HG03064 (cell line): ENCODE measurements around the gene KLF13.

Experiments
- ATAC-seq: cut with Tn5 transposase; IDR thresholded peaks from one replicate; pipeline ENCODE4 v1.9.1; 2021; ENCODE audit warnings: low read depth; ENCODE audit not compliant: unreplicated experiment

Gene KLF13

DNA sequence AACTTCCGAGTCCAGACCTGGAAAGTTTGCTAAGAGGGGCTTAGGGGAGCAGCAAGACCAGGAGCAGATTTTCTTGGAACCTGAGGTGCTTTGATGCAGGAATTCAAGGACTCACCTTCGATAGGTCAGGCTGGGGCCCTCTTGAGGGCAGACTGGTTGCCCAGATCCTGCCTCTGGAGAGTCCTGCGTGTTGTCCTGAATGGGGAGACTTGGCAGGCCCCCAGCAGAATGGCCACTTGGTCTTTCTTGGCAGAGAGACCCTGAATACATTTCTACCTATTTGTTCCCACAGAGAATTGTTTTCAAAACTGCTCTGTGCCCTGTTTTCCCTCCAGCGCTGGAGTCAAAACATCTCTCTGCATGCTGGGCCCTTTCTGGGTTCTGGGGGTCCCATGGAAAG, 4.2 kb downstream of the KLF13 start:
- no peak for ATAC-seq

DNA sequence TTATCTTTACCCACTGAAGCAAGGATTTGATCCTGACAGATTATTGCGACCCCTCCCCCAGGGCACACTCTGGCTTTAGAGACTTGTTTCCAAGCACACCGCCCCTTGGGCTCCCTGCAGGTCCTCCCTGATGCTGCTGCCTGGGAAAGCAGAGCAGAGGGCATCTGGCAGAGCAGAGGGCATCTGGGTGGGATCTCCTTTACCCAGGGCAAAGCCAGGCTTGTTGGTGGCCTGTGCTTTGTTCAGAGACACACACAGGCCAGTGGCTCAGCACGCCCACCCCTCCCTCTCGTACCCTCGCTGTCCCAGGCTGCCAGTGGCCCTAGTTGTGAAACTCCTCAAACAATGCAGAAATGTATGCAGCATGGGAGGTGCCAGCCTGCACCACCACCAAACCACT, 4.8 kb downstream of the KLF13 start:
- no peak for ATAC-seq

DNA sequence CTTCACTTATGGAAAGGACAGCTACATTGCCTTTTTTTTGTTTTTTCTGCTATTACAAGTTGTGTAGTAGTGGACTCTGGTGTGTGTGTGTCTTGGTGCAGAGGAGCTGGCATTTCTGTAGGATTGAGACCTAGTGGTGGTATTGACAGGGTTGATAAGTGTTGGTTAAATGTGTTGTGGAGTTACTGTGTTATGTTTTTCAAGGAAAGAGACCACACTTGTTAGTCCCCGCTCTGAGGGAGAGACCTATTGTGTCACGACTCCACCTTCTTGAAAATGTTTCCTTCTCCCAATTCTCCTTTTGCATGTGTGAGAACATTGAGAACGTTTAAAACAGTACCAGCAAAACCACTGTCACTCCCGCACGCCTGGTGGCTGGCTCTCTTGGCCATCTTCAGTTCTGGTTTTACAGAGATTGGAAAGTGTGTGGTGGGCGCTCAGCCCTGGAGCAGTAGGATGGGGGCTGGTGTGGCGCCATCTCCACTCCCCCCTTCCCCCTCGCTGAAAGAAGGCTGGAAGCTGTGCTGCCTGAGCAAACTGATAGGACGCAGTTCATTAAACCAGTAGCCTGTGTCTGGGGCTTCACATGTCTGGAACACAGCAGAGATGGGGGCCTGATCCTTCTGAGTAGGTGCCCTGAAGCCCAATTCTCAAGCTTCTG, 5.5 kb downstream of the KLF13 start:
- ATAC-seq = no peak

DNA sequence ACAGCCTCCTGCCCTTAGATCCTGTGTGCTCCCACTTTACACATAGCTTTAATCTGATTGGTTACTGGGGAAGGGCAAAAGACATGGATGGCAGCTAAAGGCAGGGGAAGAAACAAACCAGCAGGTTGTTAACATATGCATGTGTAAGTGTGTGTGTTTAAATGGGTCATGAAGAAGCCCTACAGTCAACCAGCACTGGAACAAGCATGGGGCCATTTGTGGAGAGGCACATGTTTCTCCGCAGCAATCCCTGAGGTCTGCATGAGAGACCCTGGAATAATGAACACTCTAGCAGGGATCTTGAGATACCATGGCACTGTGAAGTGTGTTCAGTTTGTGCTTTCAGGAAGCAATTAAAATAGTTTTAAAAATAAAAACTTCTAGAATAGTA, 6.0 kb downstream of the KLF13 start:
- no peak for ATAC-seq

DNA sequence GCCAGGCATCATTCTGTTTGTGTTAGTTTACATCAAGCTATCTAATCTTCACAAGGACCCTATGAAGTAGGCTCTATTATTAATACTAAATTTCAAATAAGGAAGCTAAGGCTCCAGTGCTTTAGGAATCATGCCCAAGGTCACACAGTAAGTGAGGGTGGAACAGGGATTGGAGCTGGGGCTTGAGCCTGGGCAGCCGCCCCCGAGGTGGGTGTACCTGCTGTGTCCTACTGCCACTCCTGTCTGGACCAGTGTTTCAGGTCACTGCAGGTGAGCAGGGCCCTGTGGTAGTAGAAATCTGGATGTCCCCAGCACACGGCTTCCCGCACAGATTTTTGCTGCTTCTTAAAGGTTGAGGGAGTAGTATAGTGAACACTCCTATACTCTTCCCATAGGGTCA, 6.5 kb downstream of the KLF13 start:
- no peak for ATAC-seq

DNA sequence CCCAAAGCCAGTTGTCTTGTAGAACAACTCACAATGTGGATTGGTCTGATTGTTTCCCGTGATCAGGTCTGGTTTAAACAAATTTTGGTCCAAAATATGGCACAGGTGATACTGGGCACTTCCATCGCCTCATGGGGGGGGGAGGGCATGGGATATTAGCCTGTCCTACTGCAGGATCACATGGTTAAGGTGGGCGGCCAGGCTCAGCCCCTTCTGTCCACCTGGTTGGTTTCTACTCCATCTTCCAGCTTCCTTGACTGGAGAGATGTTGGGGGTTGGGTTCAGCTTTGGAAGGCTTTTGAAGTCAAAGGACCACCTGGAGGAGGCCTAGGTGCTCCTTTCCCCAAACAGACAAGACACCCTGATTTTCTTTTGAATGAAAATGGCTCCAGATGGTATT, 7.2 kb downstream of the KLF13 start:
- no peak for ATAC-seq

DNA sequence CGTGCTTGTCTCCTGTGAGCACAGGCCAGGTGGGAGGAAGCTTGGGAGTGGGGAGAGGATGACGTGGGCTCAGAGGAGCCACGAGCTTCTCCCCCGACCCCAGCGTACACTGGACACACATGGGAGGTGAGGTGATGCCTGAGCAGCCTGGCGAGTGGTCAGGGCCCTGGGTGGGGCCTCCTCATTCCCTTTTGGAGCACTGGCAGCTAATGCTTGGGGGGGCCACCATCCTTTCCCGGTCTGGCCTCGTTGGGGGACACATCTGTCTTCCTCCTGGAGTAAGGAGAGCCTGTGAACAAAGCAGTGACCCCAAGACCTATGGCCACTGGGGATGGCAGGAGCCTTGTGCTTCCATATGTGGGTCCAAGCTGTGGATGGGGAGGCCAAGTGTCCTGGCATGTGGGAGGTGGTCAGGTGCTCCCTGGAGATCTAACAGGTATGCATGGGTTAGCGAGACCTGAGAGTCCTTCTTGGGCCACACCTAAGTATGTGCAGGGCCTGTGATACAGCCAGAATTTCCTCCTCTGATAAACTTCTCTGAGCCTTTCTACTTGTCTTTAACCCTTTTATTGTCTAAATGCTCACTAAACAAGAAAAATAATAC, 9.5 kb downstream of the KLF13 start:
- no peak for ATAC-seq

DNA sequence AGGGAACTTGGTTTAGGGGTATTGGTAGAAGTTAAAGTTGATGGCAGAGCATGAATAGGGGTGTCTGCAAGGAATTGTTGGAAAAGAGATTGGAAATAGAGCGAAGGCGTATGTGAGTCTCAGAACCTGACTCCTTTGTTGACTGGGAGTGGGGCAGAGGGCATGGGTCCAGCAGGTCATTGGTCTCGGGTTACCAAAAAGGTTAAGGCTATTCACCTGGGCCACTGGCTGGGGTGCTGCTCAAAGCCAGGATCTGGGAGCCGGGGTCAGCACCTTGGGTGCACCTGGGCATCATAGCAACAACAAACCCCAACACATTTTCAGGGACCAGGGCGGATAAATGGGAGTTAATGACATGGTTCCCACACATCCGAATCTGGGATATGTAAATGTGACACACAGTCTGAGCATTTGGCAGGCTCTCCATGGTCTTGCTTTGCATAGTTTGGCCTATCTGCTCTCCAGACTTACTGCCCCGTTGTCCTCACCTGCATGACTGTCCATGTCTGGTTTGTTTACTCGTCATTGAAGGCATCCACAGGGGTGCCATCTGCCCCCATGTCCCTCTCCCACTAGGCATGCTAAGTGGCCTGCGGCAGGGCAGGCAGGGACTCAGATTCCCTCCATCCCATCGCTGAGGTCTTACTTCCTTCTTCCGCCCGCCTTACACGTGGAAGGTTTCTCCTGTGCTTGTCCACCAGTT, 10.1 kb downstream of the KLF13 start:
- no peak for ATAC-seq

DNA sequence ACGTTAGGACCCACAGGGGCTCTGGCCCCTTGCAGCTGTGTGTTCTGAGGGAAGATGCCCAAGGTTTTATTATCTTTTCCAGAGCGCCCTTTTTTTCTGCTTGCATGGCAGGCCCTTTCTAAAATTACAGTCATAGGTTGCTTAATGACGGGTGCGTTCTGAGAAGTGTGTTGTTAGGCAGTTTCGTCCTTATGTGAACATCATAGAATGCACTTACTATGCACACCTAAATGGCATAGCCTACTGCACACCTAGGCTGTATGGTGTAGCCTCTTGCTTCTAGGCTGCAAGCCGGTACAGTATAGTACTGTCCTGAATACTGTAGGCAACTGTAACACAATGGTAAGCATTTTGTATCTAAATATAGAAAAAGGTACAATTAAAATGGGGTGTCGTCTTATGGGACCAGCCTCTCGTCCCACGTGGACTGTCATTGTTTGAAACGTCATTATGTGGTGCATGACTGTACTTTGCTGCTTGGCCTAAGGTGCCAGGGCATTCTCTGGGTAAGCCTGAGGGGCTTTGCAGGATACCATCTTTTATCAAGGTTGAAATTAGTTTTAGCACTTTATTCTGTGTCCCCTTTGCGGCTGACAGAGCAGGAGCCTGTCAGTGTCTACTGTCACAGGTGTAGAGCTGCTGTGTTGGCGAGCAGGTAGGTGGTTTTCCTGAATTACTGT, 10.9 kb downstream of the KLF13 start:
- no peak for ATAC-seq

DNA sequence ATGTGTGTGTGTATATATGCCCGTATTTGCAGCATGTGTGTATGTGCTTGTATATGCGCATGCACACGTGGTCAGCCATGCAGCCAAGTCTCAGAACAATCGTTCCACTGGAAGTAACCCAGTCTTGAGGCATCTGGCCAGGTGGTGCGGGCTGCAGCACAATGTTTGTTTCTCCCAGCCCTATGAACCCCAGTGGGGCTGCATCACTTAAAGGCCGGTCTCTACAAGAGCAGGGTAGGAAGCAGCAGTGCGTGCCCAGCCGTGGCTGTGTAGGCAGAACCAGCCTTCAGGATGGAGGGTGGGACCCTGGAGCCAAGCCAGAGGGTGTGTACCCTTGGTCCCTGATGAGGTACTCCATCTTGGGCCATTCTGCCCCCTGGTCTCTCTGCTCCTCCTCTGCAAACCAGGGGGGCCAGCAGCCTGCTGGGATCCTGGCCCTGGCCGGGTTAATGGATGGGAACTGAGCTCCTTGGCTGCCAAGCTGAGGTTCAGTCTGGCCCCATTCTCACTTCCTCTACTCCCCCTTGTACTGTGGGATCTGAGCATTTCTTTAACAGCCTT, 11.8 kb downstream of the KLF13 start:
- ATAC-seq = peak; percentile 44

DNA sequence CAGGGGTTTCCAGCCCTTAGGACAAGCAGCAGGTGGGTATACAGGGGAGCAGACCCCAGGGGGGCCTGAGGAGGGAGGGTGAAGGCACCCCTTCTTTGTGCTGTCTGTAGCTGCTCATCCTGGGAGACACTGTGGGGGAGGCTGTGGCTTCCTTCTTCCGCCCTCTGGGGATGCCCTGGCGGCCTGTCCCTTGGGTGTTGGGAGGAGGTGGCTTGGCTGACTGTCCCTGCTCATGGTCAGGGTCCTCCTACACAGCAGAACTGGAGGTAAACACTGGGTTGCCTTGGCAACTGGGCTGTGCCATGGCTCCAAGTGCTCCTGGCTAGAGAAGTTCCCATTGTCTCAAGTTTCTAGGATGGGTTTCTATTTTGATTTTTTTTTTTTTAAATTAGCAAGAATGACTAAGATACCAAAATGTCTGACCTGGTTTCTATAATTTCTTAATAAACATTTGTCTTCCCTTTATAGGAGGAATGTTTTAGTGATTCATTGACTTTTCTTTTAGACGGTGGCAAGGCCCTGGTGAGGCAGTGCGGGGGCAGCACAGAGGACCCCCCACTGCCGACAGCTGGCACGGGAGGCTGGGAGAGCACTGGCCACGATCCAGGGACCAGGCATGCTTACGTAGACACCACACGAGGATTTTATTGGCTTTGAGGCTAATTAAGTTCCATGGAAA, 12.4 kb downstream of the KLF13 start:
- peak; percentile 47 for ATAC-seq

DNA sequence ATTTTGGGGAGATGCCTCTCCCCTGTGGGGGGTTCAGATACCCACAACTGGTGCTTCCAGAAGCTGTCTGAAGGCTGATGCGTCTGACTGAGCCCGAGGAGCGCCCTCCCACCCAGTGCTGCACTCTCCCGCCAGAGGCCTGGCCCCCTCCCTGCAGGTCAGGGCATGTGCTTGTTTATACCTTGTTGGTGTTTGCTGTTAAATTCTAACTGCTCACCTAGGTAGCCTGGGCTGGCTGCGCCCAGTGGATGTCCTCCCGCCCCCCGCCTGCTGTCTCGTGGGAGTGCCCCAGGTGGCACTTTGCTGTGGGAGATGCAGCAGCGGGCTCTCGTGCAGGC, 12.9 kb downstream of the KLF13 start:
- ATAC-seq = no peak

DNA sequence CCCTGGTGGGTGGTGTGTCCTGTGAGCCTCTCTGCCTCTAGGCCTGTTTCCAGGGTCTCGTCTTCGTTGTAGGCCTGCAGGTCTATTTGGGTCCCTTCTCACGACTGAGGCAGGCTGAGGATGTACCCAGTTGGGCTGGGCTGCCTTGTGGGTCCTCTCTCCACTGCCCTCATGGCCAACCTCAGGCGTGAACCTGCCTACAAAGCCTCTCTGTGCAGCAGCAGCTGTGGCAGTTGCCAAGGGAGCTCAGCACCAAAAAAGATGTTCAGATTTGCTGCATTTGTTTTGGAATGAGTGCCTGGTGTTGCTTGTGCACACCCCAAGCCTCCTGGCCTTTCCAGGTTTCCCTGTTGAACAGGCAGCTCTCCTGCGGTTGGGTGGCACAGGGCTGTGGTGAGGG, 13.4 kb downstream of the KLF13 start:
- no peak for ATAC-seq

DNA sequence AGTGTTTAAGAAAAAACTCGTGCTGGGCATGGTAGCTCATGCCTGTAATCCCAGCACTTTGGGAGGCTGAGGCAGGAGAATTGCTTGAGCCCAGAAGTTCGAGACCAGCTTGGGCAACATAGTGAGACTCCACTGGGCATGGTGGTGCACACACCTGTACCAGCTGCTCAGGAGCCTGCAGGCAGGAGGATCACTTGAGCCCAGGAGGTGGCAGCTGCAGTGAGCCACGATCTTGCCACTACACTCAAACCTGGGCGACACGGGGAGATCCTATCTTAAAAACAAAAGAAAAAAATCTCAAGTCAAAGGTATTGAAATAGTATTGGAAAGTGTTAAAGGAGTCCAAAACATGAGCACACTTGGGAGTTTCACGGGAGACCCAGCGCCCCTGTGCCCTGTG, 14.0 kb downstream of the KLF13 start:
- no peak for ATAC-seq

DNA sequence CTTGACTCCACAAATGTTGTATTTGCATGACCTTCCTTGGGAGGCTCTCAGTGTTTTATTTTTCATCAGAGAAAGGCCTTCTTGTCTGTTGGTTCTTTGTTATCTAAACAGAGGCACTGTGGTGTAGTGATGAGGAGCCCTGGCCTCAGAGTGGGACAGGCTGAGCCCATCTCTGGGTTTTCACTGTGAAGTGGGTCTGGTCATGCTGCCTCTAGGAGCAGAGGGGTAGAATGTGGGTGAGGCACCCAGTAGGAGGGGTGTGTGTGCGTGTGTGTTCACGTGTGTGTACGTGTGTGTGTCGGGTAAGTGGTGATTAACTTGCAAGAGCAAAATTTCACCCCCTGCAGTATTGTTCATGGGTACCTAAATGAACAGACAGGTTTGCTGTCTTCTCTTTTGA, 14.4 kb downstream of the KLF13 start:
- no peak for ATAC-seq

DNA sequence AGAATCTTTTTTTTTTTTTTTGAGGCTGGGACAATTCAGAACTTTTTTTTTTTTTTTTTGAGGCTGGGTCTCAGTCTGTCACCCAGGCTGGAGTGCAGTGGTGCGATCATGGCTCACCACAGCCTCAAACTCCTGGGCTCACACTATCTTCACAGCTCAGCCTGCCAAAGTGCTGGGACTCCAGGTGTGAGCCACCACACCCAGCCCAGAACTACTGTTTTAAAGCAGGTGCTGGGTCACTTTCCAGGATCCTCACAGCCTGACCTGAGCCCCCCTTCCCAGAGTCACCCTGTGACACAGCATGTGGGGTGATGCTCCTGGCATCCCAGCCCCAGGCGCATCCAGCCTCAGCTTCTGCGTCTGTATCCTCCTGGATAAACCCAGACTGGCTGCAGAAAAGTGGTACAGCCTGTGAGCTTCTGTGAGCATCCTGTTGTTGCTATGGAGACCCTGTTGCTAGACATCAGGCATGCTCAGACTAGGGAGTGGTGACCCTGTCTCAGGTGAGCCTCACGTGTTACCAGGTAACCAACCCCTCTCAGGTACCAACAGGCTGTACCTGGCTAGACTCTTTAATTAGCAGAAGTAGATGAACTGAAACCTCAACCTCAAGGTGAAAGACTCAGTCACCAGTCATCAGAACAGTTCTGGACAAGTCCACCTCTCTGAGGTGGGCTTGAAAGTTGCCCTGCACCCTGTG, 15.0 kb downstream of the KLF13 start:
- no peak for ATAC-seq

DNA sequence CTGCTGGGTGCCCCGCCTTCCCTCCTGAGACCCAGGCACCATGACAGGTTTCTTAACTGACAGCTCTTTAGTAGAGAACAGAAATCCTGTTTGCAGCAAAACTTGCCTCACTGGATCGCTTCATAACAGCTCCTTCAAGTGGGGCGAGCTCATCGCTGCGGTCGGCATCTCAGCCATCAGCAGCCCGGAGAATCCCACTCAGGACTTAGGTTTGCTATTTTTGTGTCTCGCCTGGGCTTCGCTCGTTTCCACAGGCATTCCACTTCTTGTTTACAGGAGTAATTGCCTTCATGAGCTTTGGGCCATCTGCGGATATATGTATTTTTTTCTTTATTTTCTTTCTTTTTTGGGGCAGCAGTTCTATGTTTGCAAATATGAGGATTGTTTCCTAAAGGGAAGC, 15.7 kb downstream of the KLF13 start:
- no peak for ATAC-seq

DNA sequence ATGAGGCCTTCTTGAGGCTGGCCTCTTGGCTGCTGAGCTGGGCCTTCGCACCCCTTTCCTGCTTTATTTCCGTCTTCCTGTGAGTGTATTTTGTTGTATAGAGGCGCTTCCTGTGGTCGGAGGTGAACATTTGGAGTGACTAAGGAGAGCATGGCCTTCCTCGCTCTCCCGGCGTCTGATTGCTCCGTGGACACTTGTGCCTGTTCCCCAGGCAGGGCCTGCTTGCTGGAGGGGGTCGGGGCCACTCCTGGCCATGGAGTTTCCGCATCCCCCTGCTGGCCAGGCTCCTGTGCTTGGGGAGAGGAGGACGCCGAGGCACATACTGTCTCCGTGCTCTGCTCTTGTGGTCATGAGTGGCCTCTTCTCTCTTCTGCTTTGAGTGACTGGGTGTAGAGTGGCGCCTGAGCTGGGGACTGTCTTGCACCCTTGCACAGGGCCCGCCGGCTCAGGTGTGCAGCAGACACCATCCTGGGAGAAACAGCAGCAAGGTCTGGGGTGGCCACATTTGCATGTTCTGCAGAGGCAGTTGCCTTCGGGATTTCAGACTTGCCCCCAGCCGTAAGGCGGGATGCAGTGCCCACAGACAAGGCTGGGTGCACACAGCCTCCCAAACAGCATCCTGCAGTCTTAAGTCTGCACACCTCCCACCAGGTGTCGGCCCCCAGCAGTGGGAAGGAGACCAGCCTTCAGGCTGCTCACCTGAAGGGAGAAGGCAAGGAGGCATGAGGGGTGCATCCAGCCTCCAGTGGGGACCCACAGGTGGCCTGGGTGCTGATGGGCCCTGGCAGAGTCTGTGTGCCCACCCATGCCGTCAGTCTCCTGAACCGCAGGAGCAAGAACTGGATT, 16.4 kb downstream of the KLF13 start:
- no peak for ATAC-seq

DNA sequence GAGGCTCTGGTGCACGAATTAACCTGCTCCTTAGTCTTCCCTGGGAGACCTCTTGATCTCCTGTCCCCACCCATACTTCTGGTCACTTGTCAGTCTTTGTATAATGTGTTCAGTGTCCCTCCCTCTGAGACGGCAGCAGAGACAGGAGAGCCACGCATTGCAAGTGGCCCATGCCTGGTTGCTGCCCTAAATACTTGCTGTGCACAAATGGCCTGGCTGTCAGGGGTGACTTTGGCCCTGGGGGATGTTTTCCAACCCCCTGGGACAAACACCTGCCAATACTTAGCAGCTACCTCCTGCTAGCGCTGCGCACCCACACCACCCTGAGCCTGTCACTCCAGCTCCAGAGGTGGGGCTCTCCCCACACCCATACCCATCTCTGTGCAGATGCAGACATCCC, 17.2 kb downstream of the KLF13 start:
- no peak for ATAC-seq
